GM13976 (cell line): ENCODE measurements around the gene TMEM86B.

Source experiments
- DNase-seq: peaks from one replicate; pipeline ENCODE4 v3.0.0; 2012; ENCODE audit warnings: low spot score
- CTCF ChIP-seq: IDR thresholded peaks from 2 replicates; pipeline ENCODE4 v1.5.1; 2012; ENCODE audit warnings: borderline replicate concordance, mild to moderate bottlenecking; ENCODE audit not compliant: insufficient read depth; ENCODE audit errors: extremely low read depth, missing control alignments, control extremely low read depth
- in situ Hi-C: fragments of 300-500 bp; cut with MboI; formaldehyde crosslinking; loops from one replicate; pipeline ENCODE4 v1.12.0; 2022; ENCODE audit warnings: low sequenced_read_pairs, mixed read lengths, inconsistent platforms; ENCODE audit not compliant: unreplicated experiment

The TMEM86B gene

GRCh38 chr19:55252760-55253663 lies 24.4 kb upstream of the TMEM86B start:
- in situ Hi-C loops: no loop called here
- no peak for TF ChIP-seq CTCF
- no peak for DNase-seq

- TF ChIP-seq CTCF: no peak
- in situ Hi-C loops: no loop called here
- peak; percentile 66 for DNase-seq
Observed at GRCh38 chr19:55251341-55252081, 22.9 kb upstream of the TMEM86B start.

- DNase-seq: no peak
- in situ Hi-C loops: no loop called here
- no peak for TF ChIP-seq CTCF
Observed at GRCh38 chr19:55250262-55251036, 21.9 kb upstream of the TMEM86B start.

- no peak for TF ChIP-seq CTCF
- in situ Hi-C loops: no loop called here
- DNase-seq: no peak
Observed at GRCh38 chr19:55249841-55250240, 21.3 kb upstream of the TMEM86B start.

- DNase-seq: no peak
- in situ Hi-C loops: no loop called here
- TF ChIP-seq CTCF: no peak
Observed at GRCh38 chr19:55248704-55249103, 20.1 kb upstream of the TMEM86B start.

GRCh38 chr19:55248166-55248675 lies 19.7 kb upstream of the TMEM86B start:
- TF ChIP-seq CTCF: no peak
- in situ Hi-C loops: no loop called here
- DNase-seq: no peak
